ENCODE data around the gene CDKL4.

- TF ChIP-seq, protein P1, sequence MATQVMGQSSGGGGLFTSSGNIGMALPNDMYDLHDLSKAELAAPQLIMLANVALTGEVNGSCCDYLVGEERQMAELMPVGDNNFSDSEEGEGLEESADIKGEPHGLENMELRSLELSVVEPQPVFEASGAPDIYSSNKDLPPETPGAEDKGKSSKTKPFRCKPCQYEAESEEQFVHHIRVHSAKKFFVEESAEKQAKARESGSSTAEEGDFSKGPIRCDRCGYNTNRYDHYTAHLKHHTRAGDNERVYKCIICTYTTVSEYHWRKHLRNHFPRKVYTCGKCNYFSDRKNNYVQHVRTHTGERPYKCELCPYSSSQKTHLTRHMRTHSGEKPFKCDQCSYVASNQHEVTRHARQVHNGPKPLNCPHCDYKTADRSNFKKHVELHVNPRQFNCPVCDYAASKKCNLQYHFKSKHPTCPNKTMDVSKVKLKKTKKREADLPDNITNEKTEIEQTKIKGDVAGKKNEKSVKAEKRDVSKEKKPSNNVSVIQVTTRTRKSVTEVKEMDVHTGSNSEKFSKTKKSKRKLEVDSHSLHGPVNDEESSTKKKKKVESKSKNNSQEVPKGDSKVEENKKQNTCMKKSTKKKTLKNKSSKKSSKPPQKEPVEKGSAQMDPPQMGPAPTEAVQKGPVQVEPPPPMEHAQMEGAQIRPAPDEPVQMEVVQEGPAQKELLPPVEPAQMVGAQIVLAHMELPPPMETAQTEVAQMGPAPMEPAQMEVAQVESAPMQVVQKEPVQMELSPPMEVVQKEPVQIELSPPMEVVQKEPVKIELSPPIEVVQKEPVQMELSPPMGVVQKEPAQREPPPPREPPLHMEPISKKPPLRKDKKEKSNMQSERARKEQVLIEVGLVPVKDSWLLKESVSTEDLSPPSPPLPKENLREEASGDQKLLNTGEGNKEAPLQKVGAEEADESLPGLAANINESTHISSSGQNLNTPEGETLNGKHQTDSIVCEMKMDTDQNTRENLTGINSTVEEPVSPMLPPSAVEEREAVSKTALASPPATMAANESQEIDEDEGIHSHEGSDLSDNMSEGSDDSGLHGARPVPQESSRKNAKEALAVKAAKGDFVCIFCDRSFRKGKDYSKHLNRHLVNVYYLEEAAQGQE (IDR thresholded peaks at IDR 0.05; ENCODE audit: borderline replicate concordance in 1 of 2, low read depth in 1 of 2, low read length in 2 of 2) = no peak
- TF ChIP-seq ETV6 (CRISPR knock-in tag; conservative IDR thresholded peaks at IDR 0.05) = no peak
- TF ChIP-seq ZNF276 (CRISPR knock-in tag; IDR thresholded peaks at IDR 0.05; ENCODE audit: low read depth) = no peak
- TF ChIP-seq CTCF (CRISPR knock-in tag; IDR thresholded peaks at IDR 0.05) = no peak
- no peak for TF ChIP-seq EZH2 (conservative IDR thresholded peaks at IDR 0.05; ENCODE audit: low read depth, low read length)
- TF ChIP-seq ZFP37 (CRISPR knock-in tag; IDR thresholded peaks at IDR 0.05; ENCODE audit: borderline replicate concordance) = no peak
- TF ChIP-seq ATF6 (CRISPR knock-in tag; conservative IDR thresholded peaks at IDR 0.05) = no peak
- TF ChIP-seq ZNF280D (CRISPR knock-in tag; IDR thresholded peaks at IDR 0.05) = no peak
Measured at GRCh38 chr2:39269941-39270340, 26.2 kb upstream of the CDKL4 start.

Data from HepG2 (cell line).